Measurements from ENCODE around the gene PTPRT.

- TF ChIP-seq POLR2A (IDR thresholded peaks at IDR 0.05) (no peak), CTCF (IDR thresholded peaks at IDR 0.05) (no peak)
These were observed 636.3 kb downstream of the PTPRT start for GRCh38 chr20:42553374-42553773.
